Stimulated activated CD4-positive, alpha-beta T cell treated with anti-CD3 and anti-CD28 coated beads, Interleukin-4, amount 100 ng/mL, for 1 hour (primary cell): Measurements from ENCODE around the gene TENT4A.
A peak's percentile ranks its signal among the peaks of the same experiment; 100 is the strongest.
"Not testable (repeated sequence)": the region's sequence is repeated elsewhere in the genome, so short reads cannot be mapped to it uniquely, and the experiment has no call there.

Experiments used
- DNase-seq: peaks from one replicate; pipeline ENCODE4 v3.0.0-alpha.2; 2020

Gene TENT4A

DNA sequence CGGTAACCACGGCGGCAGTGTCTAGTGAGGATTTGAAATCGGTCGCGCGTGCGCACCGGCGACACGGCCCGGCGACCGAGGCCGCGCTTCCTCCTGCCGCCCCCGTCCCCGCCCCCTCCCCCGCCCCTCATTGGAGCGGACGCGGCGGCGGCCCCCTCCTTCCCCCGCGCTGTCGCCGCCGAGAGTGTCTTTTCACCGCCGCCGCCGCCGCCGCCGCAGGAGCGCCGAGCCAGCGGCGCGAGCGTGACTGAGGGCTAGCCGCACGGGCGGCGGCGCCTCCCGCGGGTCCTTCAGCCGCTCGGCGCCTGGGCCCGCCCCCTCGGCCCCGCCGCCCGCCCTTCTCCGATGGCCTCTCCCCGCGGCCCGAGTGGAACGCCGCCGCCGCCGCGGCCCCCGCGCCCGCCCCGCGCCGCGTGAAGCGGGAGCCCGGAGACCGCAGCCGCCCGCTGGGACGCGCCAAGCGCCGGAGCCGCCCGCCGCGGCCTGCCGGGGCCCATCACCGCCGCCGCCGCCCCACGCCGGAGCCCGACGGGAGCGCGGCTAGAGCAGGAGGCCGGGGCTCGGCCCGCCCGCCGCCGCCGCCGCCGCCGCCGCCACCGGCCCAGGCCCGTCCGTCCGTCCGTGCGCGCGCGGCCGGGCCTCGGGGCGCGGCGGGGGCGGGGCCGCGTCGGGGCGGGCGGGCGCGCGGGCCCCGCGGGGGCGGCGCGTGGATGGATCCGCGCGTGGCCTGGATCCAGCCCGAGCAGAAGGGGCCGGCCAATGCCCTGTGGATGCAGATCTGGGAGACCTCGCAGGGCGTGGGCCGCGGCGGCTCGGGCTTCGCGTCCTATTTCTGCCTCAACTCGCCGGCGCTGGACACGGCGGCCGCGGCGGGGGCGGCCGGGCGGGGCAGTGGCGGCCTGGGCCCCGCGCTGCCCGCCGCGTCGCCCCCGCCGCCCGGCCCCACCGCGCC, at the start of gene TENT4A:
TSS of gene TENT4A (plus strand) at position 159 of the 952 bp plus-strand sequence. CDS start at position 711, 552 bp downstream.
- DNase-seq = peak; percentile 30

DNA sequence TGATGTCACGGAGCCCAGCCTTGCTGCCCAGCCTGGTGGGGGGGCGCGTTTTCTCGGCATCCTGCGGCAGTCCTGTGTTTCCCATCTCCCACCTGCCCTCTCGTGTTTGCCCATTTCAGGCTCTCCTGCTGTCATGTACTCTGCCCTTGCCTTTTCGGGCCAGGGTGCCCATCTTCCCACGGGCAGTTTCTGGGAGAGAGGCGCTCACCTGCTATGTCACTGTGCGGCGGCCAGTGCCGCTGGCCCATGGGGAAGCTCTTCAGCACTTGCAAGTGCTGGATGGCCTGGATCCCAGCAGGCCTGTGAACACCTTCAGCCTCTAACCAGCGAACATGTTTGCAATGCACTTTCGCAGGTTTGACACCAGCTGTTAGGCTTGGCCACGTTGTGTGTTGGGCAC, 46.5 kb upstream of the TENT4A start:
- no peak for DNase-seq

DNA sequence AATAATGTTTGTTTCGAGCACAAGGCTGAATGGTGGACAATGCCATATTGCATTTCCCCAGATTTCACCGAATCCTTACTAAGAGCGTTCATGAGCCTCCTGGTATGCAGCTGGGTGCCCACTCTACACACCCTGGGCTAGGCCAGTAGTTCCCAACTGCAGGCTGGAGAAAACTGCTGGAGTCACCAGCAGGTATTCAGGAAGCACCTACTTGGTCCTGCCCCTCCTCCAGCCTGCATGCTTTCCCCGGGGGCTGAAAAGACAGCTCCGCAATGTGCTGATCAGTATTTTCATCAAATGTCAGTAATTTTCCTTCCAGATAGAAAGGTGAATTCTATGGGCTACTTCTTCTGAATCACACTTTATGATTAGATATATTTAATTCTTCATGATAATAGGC, 45.6 kb upstream of the TENT4A start:
- no peak for DNase-seq

DNA sequence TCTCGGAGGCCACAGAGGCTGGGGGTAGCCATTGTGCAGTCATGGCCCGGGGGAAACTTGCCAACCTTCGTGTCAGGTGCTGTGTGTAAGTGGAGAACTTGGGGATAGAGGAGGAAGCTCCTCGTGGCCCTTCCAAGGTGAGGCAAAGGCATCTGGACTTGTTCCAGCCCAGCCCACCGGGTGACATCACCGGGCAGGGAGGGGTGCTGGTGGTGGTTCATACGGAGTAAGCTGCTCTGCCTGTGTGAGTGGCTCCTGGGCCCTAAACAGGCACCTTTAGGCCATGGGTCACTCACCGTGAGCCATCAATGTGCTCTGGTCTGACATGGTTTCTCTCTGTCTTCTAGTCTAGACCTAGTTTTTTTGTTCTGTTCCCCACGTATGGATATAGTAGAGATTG, 44.5 kb upstream of the TENT4A start:
- not testable (repeated sequence) for DNase-seq

DNA sequence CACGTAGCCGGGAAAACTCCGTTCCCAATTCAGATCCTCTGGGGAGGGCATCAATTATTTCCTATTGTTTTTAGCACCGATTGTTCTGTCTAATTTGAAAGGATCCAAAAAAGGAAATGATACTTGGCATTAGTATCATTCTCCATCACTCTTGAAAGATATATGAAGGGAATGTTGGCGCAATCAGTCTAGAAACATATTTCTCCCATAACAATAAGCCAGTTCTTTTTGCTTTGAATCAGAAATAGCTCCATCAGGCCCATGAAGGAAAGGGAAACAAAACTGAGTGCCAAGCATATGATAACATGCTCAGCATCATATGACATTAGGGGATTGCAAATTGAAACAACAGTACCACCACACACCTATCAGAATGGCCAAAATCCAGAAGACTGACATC, 40.2 kb upstream of the TENT4A start:
- DNase-seq = no peak

DNA sequence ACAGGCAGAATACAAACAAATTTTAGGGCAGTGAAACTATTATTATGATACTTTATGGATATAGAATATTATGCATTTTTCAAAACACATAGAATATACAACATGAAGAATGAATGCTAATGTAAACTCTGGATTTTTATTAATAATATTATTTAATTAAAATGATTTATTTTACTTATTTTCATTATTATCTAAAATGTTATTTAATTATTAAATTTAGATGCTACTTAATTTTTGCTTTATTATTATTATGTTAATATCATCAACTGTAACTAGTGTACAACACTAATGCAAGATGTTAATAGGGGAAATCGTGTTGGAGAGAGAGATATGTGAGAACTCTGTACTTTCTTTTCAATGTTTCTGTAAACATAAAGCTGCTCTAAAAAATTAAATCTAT, 39.3 kb upstream of the TENT4A start:
- DNase-seq = no peak

DNA sequence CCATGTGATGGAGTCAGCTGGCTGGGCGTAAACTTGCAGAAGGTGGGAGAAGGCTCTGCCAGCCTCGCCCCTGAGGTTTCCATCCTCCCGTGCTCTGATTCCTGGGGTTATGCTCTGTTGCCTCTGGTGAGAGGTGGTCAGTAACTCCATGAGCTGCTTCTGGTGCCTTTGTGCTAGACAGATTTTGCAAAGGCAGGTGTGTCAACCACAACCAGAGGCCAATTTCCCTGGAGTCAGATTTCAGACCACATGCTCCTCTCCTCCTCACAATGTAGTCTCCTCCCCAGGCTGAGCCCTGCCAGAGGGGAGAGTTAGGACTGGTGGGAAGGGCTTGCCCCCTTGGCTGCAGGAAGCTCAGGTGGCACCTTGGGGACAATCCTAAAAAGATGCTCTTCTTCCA, 38.8 kb upstream of the TENT4A start:
- no peak for DNase-seq

DNA sequence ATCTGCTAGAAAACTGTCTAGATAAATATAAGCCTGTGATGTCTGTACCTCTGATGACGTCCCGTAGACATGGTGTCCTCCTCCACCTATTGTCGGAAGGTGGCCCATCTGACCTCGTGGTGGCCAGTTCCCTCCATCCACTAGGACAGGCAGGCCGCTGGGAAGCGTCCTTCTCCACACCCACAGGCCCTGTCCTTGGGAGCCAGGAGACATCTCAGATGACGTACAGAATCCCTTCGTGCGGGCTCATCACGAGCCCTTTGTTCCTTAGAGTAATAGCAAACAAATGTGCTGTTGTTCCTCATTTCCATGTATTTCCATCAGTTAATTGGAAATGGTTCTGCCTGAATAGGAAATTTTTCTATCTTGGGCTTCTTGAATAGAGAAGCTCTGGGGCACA, 38.3 kb upstream of the TENT4A start:
- DNase-seq = no peak

DNA sequence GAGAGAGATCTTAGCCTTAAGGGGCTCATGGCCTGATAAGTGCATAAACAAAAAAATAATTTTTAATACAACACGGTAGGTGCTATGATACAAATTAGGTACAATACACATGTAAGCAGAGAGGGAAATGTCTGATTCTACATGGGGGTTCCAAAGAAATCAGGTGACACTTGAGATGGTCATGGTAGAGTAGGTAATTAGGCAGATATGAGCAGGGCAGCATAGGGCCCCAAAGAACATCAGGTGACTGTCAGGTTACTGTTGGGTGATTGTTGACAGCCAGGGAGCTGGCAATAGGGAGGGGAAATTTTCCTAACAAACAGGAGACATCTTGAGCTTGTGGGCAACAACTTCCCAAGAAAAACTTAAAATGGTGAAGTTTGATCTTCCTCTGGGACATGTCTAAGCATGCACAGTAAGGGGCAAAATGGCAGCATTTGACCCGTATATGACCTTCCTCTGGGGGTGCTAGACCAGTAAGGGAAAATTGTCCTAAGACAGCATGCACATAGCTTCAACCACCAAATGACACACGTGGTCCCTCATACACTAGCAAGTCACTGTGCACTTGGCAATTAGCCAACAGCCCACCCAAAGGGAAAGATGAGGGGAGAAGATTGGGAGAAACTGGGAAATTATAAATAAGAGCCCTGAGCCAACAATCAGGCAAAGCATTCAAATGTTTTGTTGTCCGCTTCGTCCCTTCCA, 37.3 kb upstream of the TENT4A start:
- DNase-seq = no peak

DNA sequence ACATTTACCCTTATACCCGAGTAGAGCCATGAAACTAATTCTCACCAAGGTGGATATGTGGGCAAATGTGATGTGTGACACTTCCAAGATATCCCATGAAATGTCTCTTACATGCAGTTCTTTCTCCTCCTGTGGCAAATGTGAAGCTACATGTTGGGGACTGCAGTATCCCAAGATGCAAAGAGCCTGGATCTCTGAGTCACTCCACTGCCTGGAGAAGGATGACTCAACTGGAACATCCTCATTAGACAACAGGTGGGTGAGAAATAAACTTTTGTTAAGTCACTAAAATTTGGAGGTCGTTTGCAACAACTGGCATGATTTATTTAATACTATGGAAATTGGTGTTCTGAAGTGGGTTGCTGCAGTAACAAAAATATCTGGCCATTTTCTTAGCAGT, 36.5 kb upstream of the TENT4A start:
- DNase-seq = no peak

DNA sequence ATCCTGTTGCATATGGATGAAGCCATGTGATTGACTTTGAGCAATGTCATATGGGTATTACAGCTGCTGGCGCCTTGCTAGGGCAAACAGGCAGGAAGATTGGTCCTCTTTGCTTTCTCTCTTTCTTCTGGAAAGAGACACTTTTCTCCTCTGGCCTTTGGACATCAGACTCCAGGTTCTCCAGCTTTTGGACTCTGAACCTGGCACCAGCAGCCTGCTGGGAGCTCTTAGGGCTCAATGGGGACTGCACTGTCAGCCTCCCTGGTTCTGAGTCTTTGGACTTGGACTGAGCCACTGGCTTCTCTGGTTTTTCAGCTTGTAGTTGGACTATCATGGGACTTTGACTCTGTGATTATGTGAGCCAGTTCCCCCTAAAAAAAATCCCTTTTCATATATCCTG, 34.8 kb upstream of the TENT4A start:
- no peak for DNase-seq

DNA sequence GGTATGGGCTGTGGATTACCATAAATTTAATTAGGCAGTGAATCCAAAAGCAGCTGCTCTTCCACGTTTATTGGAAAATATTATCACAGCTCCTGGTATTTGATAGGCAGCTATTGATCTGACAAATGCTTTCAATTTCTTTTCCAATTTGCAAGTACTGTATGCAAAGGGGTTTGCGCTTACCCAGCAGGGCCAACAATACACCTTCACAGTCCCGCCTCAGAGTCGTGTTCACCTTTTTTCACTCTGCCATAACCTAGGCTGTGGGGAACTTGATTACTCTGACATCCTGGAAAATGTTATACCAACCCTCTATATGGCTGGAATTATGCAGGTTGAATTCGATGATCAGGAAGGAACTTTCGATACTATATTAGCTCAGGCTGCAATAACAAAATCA, 32.3 kb upstream of the TENT4A start:
- DNase-seq = no peak

DNA sequence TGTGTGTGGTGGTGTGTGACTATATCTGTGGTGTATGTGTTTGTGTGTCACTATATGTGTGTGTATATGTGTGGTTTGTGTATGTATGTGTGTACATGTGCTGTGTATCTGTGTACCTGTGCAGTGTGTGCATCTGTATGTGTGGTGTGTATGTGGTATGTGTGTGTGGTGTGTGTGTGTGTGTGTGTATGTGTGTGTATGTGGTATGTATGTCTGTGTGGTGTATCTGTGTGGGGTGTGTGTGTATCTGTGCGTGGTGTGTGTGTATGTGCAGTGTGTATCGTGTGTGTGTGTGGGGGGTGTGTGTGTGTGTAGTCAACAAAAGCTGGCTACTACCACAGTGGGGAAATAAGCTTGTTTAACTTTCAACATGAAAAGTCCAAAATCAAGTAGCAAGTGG, 31.6 kb upstream of the TENT4A start:
- no peak for DNase-seq

DNA sequence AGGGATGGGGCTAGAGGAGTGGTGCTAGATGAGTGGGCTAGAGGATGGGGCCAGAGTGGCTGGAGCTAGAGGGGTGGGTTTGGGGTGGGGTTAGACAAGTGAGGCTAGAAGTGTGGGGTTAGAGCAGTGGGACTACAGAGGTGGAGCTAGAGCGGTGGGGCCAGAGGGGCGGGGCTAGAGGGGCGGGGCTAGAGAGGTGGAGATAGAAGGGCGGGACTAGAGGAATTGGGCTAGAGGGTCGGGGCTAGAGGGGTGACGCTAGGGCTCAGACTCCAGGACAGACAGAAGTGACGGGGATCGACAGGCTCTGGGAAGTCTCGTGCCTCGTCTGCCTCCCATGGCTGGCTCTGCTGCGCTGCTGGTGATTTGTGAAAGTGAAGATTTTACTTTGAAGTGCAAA, 31.0 kb upstream of the TENT4A start:
- DNase-seq = no peak

DNA sequence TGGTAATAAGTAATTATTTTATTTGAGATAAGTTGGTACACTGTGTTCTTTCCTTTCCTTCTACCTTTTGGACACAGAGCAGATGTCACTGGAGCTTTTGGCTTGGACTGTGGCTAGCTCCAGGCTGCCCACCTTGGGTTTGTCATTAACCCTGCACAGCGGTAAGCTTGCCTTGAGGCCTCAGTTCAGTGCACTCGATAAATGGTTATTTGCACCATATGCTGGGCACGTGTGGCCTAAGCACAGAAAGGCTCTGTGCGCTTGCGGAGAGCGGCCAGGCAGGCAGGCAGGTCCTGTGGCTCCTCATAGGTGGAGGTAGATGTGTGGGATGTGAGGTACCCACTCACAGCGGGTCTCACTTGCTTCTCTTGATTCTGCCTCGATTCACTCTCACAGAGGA, 30.0 kb upstream of the TENT4A start:
- DNase-seq = no peak

DNA sequence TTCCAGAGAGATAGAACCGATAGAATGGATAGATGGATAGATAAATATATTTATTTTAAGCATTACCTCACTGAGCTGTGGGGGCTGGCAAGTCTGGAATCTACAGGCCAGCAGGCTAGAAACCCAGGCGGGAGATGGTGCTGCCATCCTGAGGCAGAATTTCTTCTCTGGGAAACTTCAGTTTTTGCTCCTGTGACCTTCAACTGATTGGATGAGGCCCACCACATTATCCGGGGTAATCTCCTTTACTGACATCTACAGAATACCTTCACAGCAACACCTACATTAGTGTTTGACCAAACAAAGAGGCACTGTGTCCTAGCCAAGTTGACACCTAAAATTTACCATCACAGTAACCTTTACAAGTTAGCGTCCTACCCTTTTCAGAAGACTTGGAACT, 29.2 kb upstream of the TENT4A start:
- DNase-seq = no peak

DNA sequence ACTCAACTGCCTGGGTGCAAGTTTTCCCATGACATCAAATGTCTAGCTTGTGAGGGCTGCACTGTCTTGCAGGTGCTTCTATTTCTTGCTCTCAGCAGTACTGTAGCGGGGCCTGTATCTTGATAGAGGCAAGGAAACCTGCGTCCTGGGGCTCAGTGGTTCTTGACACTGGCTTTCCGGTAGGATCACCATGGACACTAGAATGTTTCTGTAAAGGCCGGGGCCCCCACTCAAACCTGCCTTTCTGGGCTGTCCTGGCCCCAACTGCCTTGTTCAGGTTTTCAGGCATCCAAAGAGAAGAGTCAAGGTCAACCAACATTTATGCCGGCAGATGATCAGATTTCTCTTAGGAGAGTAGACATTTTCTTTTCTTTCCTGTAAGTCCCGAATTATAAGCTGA, 26.7 kb upstream of the TENT4A start:
- DNase-seq = no peak

DNA sequence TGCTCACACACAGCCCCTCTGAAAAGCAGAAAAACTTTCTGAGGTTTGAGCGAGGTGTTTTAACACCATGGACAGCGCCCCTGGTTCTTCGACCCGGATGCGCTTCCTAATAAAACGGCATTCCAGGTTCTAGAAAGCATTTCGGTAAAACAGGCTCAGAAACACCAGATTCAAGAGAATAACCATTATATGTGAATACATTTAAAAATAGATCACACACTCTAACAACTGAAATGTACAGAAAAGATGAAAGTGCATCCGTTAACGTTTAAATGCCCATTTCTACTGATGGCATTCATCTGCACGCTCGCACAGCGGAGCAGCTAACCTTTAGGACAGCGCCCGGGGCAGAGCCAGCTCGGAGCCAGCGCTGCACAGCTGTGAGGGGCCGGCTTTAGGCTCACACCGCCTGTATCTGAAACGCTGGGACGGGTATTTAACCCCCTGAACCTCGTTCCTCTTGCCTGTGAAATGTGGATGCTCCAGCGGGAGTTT, 26.3 kb upstream of the TENT4A start:
- no peak for DNase-seq

DNA sequence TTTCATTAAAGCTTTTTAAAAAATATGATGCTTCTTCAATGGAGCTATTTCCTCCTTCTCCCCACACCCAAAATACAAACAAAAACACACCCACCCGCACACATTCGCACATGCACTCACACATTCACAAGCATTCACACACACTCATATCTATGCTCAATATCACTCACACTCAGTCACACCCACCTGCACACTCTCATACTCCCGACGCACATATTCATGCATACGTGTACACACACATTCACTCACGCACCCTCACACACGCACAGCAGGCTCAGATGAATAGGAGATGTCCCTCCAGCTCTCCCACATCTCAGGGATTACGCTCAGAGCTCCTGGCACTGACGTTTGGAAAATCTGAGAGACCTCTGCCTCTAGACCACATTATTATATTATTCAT, 25.7 kb upstream of the TENT4A start:
- no peak for DNase-seq

DNA sequence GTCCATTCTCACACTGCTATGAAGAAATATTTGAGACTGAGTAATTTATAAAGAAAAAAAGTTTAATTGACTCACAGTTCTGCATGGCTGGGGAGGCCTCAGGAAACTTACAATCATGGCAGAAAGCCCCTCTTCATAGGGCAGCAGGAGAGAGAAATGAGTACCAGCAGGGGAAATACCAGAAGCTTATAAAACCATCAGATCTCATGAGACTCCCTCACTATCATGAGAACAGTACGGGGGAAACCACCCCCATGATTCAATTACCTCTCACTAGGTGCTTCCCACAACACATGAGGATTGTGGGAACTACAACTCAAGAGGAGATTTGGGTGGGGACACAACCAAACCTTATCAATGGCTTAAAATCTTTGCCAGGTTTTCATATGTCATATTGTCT, 20.3 kb upstream of the TENT4A start:
- DNase-seq = no peak

DNA sequence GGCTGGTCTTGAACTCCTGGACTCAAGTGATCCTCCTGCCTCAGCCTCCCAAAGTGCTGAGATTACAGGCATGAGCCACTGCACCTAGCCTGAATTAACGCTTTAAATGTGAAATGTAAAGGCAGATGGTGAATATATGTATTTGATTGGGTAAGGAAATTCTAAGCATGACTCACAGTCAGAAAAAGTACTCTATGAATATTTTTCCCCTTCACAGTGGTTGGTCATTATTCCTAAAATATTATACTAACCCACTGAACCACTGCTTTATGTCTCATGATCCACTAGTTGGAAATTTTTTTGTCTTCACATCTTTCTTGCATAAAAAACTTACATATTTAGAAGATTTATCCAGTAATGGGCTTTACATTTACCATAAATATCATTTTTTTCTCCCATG, 14.5 kb upstream of the TENT4A start:
- DNase-seq = no peak

DNA sequence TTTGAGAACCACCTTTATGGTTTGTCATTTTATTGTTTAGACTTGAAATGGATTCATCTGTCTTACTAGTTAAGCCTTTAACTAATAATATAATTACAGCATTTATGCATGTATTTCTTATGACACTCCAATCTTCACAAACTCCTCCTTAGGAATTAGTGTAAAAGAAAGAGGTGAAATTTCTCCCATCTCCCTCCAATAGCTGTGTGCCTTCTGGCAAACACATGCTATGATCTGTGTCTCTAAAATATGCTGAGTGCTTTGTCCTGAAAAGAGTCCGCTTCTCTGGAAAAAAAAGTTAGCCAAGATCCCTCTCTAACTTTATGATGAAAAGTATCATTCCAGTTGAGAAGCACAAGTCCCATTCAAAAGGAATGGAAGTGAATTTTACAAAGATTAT, 13.9 kb upstream of the TENT4A start:
- DNase-seq = no peak

DNA sequence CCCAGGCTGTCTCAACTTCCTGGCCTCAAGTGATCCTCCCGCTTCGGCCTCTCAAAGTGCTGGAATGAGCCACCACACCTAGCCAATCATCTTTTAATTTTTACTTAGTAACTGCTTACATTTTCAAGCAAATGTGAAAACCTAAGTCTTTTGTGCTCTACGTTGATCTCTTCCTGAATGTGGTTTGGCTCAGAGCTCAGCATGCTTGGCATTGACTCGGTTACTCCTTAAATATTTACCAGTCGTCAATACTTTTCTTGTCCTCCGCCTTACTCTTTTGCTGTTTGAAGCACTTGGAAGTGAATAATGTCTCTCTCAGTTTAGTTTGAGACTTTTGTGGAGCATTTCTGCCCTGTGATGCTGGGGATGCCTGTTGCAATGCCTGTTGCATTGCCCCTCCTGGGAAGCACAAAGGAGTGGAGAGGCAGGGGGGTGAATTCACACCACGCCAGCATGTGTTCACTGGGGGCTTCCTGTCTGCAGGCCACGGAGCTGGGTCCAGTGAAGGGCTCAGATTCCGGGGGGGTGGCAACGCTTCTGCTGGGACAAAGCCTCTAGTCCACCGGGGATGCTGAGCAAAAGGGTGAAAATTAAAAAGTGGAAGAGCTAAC, 13.1 kb upstream of the TENT4A start:
- DNase-seq = no peak
